HUES6 (cell line): Measurements from ENCODE around the gene SRRM1.
A peak's percentile ranks its signal among the peaks of the same experiment; 100 is the strongest.
"Not testable (repeated sequence)": the region's sequence is repeated elsewhere in the genome, so short reads cannot be mapped to it uniquely, and the experiment has no call there.

Experiments used
- H3K27ac ChIP-seq: 2 replicates; pipeline ENCODE4 v1.7.0; 2013; ENCODE audit warnings: low read depth, mild to moderate bottlenecking, low read length, inconsistent platforms
- H3K27me3 ChIP-seq: 2 replicates; pipeline ENCODE4 v1.6.1; 2013; ENCODE audit warnings: low read length; ENCODE audit not compliant: control insufficient read depth, insufficient read depth
- H3K36me3 ChIP-seq: 2 replicates; pipeline ENCODE4 v1.6.1; 2013; ENCODE audit warnings: low read length; ENCODE audit not compliant: control insufficient read depth, insufficient read depth
- H3K4me1 ChIP-seq: 2 replicates; pipeline ENCODE4 v1.6.1; 2013; ENCODE audit warnings: low read length; ENCODE audit not compliant: control insufficient read depth, insufficient read depth
- H3K4me3 ChIP-seq: 2 replicates; pipeline ENCODE4 v1.5.1; 2013; ENCODE audit warnings: low read depth, low read length
- H3K9ac ChIP-seq: one replicate; pipeline ENCODE4 v1.6.1; 2013; ENCODE audit warnings: mild to moderate bottlenecking, low read length
- H3K9me3 ChIP-seq: 2 replicates; pipeline ENCODE4 v1.6.1; 2013; ENCODE audit warnings: low read depth, low read length; ENCODE audit not compliant: control insufficient read depth, insufficient read depth

Gene SRRM1

DNA sequence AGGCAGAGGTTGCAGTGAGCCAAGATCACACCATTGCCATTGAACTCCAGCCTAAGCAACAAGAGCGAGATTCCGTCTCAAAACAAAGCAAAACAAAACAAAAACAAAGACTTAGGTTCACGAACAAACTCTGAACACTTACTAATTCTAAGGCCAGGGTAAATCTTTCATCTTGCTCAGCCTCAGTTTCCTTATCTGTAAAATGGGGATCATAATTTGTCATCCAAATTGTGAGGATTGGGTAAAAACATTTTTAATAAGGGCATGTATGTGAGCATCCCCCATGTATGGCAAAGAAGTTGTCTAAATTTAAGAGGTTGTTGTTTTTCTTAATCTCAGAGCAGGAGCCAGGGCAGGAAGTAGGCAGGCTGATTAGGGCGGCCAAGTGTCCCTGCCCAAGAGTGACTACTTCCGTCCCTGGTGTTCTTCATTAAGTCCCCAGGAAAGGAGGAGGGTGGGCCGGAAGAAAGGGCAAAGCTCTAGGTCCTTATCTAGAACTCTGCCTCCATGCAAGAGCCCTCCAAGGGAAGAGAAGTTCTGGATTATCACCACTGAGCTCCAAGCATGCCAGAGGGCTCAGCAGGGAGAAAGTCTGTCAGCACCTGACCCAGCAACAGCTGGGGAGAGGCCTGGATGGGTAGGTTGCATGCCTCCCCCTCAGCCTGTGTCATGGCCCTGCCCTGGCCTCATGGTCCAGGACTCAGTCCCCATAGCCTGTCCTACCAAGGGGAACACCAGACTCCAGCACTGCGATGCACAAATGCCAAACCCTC, 52.3 kb downstream of the SRRM1 start:
- Histone ChIP-seq H3K27ac (no peak overlapping the region), H3K4me1 (peaks cover 7% of the 10 kb centered on the region), H3K9ac (no peak overlapping the region), H3K36me3 (no peaks in the 10 kb centered on the region), H3K4me3 (no peak overlapping the region), H3K9me3 (peaks cover 8% of the 10 kb centered on the region; the same call in 1 of the 2 replicates), H3K27me3 (no peaks in the 10 kb centered on the region)

DNA sequence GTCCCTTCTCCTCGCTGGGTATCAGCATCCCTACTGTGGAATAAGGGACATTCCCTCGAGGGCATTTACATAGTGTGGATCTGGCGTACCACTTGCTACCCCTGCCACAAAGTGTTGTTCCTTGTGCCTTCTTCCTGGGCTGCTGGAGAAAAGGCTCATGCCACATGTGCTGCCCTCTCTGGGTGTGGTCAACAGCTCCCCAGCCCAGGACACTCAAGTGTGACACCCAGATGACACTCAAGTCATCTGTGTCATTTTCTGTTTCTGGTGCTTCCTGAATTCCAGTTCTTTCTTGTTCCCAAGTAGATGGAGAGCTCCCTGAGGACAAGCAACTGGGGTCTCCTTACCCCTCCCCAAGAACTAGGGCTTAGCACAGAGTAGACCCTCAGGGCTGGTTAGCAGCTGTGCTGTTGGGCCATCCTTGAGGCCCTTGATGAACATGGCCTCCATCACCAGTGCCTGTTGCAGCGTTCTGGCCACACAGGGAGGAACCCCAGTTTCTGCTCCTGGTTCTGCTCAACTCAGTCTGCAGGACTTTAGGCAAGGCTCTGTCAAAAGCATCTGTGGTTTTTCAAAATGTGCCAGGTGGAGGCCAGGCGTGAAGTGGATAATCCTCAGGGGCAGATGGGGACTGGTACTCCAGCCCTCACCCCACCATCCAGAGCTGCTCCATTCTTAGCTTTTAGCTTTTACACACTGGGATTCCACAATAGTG, 53.1 kb downstream of the SRRM1 start:
- Histone ChIP-seq H3K9ac (no peak overlapping the region), H3K4me3 (no peak overlapping the region), H3K27ac (no peak overlapping the region)

GRCh38 chr1:24696756-24697330, 53.7 kb downstream of the SRRM1 start:
- Histone ChIP-seq H3K4me1 (peaks cover 12% of the 10 kb centered on the region), H3K4me3 (no peak overlapping the region), H3K27ac (no peak overlapping the region)

More for the DNA sequence above, 53.1 kb downstream of the SRRM1 start:
- H3K27me3 ChIP-seq = no peaks in the 10 kb centered on the region
- peaks cover 12% of the 10 kb centered on the region for H3K4me1 ChIP-seq
- no peaks in the 10 kb centered on the region for H3K36me3 ChIP-seq
- peaks cover 4% of the 10 kb centered on the region; the same call in 1 of the 2 replicates for H3K9me3 ChIP-seq

GRCh38 chr1:24697453-24698001, 54.4 kb downstream of the SRRM1 start:
- peaks cover 13% of the 10 kb centered on the region for H3K4me1 ChIP-seq
- not testable (repeated sequence) for H3K27ac ChIP-seq, H3K4me3 ChIP-seq, H3K27me3 ChIP-seq, H3K9ac ChIP-seq, H3K36me3 ChIP-seq, H3K9me3 ChIP-seq

More at GRCh38 chr1:24696756-24697330, 53.7 kb downstream of the SRRM1 start:
- Histone ChIP-seq H3K36me3 (no peaks in the 10 kb centered on the region), H3K9me3 (no peaks in the 10 kb centered on the region), H3K27me3 (no peaks in the 10 kb centered on the region), H3K9ac (no peak overlapping the region)

GRCh38 chr1:24698326-24698725, 55.2 kb downstream of the SRRM1 start:
- not testable (repeated sequence) for H3K9me3 ChIP-seq, H3K27me3 ChIP-seq, H3K27ac ChIP-seq, H3K36me3 ChIP-seq, H3K4me3 ChIP-seq, H3K9ac ChIP-seq
- peaks cover 20% of the 10 kb centered on the region for H3K4me1 ChIP-seq

GRCh38 chr1:24699628-24700027, 56.5 kb downstream of the SRRM1 start:
- Histone ChIP-seq H3K9me3 (no peaks in the 10 kb centered on the region), H3K27me3 (no peaks in the 10 kb centered on the region), H3K36me3 (no peaks in the 10 kb centered on the region), H3K4me3 (no peak overlapping the region), H3K4me1 (peaks cover 20% of the 10 kb centered on the region), H3K27ac (no peak overlapping the region), H3K9ac (no peak overlapping the region)

DNA sequence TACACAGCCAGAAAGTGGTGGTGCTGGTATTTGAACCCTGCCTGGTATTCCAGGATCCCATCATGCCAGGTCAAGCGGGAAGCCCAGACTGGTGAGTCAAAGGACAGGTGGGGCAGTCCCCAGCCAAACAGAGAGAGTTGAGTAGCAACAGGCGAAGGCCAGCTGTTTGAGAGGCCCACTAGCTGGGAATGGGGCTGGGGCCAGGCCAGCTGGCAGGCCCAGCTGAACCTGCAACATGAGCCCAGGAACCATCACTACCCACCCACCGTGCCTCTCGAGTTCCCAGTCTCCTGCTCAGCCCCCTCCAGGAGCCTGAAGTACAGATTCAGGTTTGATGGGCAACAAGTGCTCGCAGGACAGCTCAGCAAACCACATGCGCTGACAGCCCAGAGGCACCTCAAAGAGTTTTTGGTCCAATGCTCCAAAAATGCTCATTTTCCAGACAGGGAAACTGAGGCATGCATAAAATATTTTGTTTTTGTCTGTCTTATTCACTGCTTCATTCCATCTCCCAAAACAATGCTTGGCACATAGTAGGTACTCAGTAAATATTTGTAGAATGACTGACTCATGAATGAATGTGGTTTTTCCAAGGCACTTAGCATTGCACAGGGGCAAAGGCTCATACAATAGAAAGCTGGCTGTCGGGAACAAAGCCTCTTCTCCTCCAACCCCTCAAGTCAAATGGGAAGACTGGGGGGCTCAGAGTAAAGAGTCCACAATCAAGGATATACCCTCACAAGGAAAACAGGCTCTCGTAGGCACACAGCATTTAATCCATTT, 59.6 kb downstream of the SRRM1 start:
- no peaks in the 10 kb centered on the region for H3K36me3 ChIP-seq
- peaks cover 30% of the 10 kb centered on the region for H3K4me1 ChIP-seq
- H3K4me3 ChIP-seq = no peak overlapping the region
- no peaks in the 10 kb centered on the region for H3K27me3 ChIP-seq
- no peaks in the 10 kb centered on the region for H3K9me3 ChIP-seq
- no peak overlapping the region for H3K9ac ChIP-seq
- no peak overlapping the region for H3K27ac ChIP-seq

- no peaks in the 10 kb centered on the region for H3K36me3 ChIP-seq
- H3K4me1 ChIP-seq = peaks cover 28% of the 10 kb centered on the region
- no peak overlapping the region for H3K4me3 ChIP-seq
- H3K27ac ChIP-seq = no peak overlapping the region
- no peaks in the 10 kb centered on the region for H3K9me3 ChIP-seq
- H3K27me3 ChIP-seq = no peaks in the 10 kb centered on the region
- H3K9ac ChIP-seq = no peak overlapping the region
These were observed 61.5 kb downstream of the SRRM1 start for GRCh38 chr1:24704411-24705259.

DNA sequence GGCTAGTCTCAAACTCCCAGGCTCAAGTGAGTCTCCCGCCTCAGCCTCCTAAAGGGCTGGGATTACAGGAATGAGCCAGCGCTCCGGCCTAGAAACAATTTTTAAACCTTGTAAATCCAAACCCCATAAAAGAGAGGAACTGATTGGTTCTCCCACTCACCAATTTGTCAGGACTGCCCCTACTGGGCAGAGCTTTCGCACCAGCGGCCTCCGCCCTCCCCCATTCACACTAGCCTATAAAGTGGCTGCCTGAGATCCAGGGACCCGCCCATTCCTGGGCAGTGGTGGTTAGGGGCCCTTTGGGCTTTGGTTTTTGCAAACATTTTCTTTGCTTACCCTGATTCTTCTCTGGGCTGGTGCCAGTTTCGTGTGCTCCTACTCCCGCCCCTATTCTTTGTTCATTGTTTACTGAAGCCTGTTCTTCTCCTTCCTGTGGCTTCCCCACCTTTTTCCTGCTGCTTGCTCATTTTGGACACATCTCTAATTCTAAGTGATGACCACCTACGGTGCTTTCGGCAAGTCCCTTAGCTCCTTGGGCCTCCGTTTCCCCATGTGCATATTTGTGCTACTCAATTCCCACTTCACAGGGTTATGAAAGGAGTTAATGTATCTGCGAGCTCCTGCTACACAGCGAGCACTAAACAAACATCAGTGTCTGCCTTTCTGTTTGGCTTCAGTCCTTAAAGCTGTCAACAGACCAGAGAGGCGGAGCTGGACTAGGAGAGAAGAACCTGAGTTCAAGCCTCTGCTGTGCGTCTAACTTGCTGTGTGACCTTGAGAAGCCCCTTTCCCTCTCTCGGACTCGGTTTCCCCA, 62.4 kb downstream of the SRRM1 start:
- H3K4me3 ChIP-seq = peak overlapping the region; percentile 21; the same call in 1 of the 2 replicates
- H3K9me3 ChIP-seq = no peaks in the 10 kb centered on the region
- no peak overlapping the region for H3K27ac ChIP-seq
- H3K36me3 ChIP-seq = no peaks in the 10 kb centered on the region
- no peaks in the 10 kb centered on the region for H3K27me3 ChIP-seq
- no peak overlapping the region for H3K9ac ChIP-seq
- H3K4me1 ChIP-seq = peaks cover 23% of the 10 kb centered on the region
